ENCODE data around the gene FBXO15. TPM values are rescaled to one million over a fixed set of nuclear protein-coding genes. Genes with fewer than 3 reads are reported as not detected.

FBXO15 gene
- polyA plus RNA-seq, 1 donor from 2014 or later: 6.1 TPM

- H2AFZ ChIP-seq (ENCODE audit: low read depth, low read length): no peak overlapping the region
- H3K9me2 ChIP-seq (ENCODE audit: insufficient read depth, low read length): no peaks in the 10 kb centered on the region
- no peak overlapping the region for H3K4me2 ChIP-seq (ENCODE audit: low read length)
- H3K27me3 ChIP-seq (ENCODE audit: insufficient read depth, low read depth, low read length): no peaks in the 10 kb centered on the region
- no peaks in the 10 kb centered on the region for H3K36me3 ChIP-seq (ENCODE audit: insufficient read depth, low read length)
- H3K4me3 ChIP-seq (ENCODE audit: low read length): no peak overlapping the region
- H4K20me1 ChIP-seq (ENCODE audit: insufficient read depth): no peaks in the 10 kb centered on the region
- H3K9me3 ChIP-seq (ENCODE audit: low read length): no peaks in the 10 kb centered on the region
- no peak overlapping the region for H3K9ac ChIP-seq (ENCODE audit: low read length)
- H3F3A ChIP-seq (ENCODE audit: insufficient read depth, low read length, poor library complexity, severe bottlenecking): no peaks in the 10 kb centered on the region
- H3K27ac ChIP-seq (ENCODE audit: low read length): no peak overlapping the region
- no peak for TF ChIP-seq POLR2AphosphoS5 (IDR thresholded peaks at IDR 0.05)
- no peak for TF ChIP-seq RAD21 (conservative IDR thresholded peaks at IDR 0.05)
- TF ChIP-seq TAF1 (IDR thresholded peaks at IDR 0.05; ENCODE audit: low read depth): no peak
- no peak for TF ChIP-seq EZH2 (IDR thresholded peaks at IDR 0.05; ENCODE audit: borderline replicate concordance, insufficient read depth, low read length, poor library complexity, severe bottlenecking)
- TF ChIP-seq CTCF (IDR thresholded peaks at IDR 0.05; ENCODE audit: poor library complexity, severe bottlenecking): no peak
- TF ChIP-seq MXI1 (conservative IDR thresholded peaks at IDR 0.05; ENCODE audit: poor library complexity, severe bottlenecking): no peak
- no peak for TF ChIP-seq REST (IDR thresholded peaks at IDR 0.05; ENCODE audit: borderline replicate concordance)
- no peak for TF ChIP-seq EP300 (conservative IDR thresholded peaks at IDR 0.05; ENCODE audit: poor library complexity, severe bottlenecking)
- TF ChIP-seq SMC3 (conservative IDR thresholded peaks at IDR 0.05; ENCODE audit: poor library complexity): no peak
- H3K79me2 ChIP-seq (replicated peaks; ENCODE audit: insufficient read depth, low read length): no peaks in the 10 kb centered on the region
These were observed 118.5 kb downstream of the FBXO15 start for GRCh38 chr18:74029161-74029560.

Other genes starting within 250 kb of the FBXO15 start
- 59.2 and 73.8 TPM in 2 replicates for gene TIMM21, start 689 bp upstream of the FBXO15 start, polyA plus RNA-seq
- 31.1 and 35.4 TPM in 2 replicates for gene CYB5A, start 144.1 kb upstream of the FBXO15 start, polyA plus RNA-seq
- not detected in 2 replicates for gene C18orf63, start 168.0 kb upstream of the FBXO15 start, polyA plus RNA-seq

Data from neural cell (in vitro differentiated cells).